HL-60 (cell line): ENCODE results near the gene MRPL49.
A peak's percentile ranks its signal among the peaks of the same experiment; 100 is the strongest.

ENCODE experiments used
- DNase-seq, 2 experiments: peaks; one replicate each; pipeline ENCODE4 v3.0.0-alpha.2; 2010 to 2020; ENCODE audit warnings: low read depth in 1 of 2, low spot score in 1 of 2
- H3K27ac ChIP-seq: fragments of 250-450 bp; sonication (Bioruptor Pico); replicated peaks from 2 replicates; pipeline ENCODE4 v1.5.1; 2020; ENCODE audit warnings: mild to moderate bottlenecking, moderate library complexity
- H3K27me3 ChIP-seq: fragments of 250-450 bp; sonication (Bioruptor Pico); 2 replicates; pipeline ENCODE4 v1.5.1; 2021; ENCODE audit warnings: mild to moderate bottlenecking, moderate library complexity; ENCODE audit not compliant: insufficient read depth, poor library complexity, severe bottlenecking
- H3K4me3 ChIP-seq: replicated peaks from 2 replicates; pipeline ENCODE4 v1.5.1; 2011; ENCODE audit warnings: mild to moderate bottlenecking, control low read depth, low read length; ENCODE audit not compliant: insufficient read depth
- GABPA ChIP-seq: IDR thresholded peaks from 2 replicates; pipeline ENCODE4 v1.6.1; 2012; ENCODE audit warnings: low read depth
- POLR2AphosphoS5 ChIP-seq: IDR thresholded peaks from 2 replicates; pipeline ENCODE4 v1.6.1; 2012; ENCODE audit warnings: low read depth
- SPI1 ChIP-seq: IDR thresholded peaks from 2 replicates; pipeline ENCODE4 v1.6.1; 2012; ENCODE audit warnings: low read depth, mild to moderate bottlenecking, borderline replicate concordance
- TF ChIP-seq, protein P1 (sequence below): IDR thresholded peaks from one replicate; pipeline ENCODE4 v1.5.1; 2011; ENCODE audit warnings: low read length, control low read depth, inconsistent platforms; ENCODE audit not compliant: insufficient read depth
- TF ChIP-seq, protein P2 (sequence below): IDR thresholded peaks from 2 replicates; pipeline ENCODE4 v1.6.1; 2012; ENCODE audit warnings: low read depth; ENCODE audit not compliant: insufficient replicate concordance

The MRPL49 gene

DNA sequence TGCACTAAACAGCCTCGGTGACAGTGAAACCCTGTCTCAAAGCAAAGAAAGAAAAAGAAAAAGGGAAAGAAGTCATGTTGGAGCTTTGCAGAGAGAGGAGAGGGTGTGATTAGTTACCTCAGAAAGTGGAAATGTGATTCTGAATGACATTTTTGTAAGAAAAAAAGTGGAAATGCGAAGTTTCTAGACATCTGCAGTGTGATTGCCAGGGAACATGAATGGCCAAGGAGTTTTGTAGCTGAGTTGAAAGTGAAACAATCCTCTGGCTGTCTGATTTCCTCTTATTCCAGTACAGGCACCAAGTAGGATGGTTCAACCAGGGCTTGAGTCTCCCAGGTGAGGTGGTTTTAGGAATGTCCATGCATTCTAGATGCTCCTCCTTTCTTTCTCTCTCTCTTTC lies 30.0 kb downstream of the MRPL49 start:
- H3K27ac ChIP-seq = peak overlapping the region; percentile 89
- no peak overlapping the region for H3K4me3 ChIP-seq
- DNase-seq = no peak
- TF ChIP-seq SPI1 = no peak
- TF ChIP-seq GABPA = no peak
- TF ChIP-seq, protein P1, sequence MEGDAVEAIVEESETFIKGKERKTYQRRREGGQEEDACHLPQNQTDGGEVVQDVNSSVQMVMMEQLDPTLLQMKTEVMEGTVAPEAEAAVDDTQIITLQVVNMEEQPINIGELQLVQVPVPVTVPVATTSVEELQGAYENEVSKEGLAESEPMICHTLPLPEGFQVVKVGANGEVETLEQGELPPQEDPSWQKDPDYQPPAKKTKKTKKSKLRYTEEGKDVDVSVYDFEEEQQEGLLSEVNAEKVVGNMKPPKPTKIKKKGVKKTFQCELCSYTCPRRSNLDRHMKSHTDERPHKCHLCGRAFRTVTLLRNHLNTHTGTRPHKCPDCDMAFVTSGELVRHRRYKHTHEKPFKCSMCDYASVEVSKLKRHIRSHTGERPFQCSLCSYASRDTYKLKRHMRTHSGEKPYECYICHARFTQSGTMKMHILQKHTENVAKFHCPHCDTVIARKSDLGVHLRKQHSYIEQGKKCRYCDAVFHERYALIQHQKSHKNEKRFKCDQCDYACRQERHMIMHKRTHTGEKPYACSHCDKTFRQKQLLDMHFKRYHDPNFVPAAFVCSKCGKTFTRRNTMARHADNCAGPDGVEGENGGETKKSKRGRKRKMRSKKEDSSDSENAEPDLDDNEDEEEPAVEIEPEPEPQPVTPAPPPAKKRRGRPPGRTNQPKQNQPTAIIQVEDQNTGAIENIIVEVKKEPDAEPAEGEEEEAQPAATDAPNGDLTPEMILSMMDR = no peak
- TF ChIP-seq, protein P2, sequence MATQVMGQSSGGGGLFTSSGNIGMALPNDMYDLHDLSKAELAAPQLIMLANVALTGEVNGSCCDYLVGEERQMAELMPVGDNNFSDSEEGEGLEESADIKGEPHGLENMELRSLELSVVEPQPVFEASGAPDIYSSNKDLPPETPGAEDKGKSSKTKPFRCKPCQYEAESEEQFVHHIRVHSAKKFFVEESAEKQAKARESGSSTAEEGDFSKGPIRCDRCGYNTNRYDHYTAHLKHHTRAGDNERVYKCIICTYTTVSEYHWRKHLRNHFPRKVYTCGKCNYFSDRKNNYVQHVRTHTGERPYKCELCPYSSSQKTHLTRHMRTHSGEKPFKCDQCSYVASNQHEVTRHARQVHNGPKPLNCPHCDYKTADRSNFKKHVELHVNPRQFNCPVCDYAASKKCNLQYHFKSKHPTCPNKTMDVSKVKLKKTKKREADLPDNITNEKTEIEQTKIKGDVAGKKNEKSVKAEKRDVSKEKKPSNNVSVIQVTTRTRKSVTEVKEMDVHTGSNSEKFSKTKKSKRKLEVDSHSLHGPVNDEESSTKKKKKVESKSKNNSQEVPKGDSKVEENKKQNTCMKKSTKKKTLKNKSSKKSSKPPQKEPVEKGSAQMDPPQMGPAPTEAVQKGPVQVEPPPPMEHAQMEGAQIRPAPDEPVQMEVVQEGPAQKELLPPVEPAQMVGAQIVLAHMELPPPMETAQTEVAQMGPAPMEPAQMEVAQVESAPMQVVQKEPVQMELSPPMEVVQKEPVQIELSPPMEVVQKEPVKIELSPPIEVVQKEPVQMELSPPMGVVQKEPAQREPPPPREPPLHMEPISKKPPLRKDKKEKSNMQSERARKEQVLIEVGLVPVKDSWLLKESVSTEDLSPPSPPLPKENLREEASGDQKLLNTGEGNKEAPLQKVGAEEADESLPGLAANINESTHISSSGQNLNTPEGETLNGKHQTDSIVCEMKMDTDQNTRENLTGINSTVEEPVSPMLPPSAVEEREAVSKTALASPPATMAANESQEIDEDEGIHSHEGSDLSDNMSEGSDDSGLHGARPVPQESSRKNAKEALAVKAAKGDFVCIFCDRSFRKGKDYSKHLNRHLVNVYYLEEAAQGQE = no peak
- TF ChIP-seq POLR2AphosphoS5 = no peak
- H3K27me3 ChIP-seq = no peaks in the 10 kb centered on the region

DNA sequence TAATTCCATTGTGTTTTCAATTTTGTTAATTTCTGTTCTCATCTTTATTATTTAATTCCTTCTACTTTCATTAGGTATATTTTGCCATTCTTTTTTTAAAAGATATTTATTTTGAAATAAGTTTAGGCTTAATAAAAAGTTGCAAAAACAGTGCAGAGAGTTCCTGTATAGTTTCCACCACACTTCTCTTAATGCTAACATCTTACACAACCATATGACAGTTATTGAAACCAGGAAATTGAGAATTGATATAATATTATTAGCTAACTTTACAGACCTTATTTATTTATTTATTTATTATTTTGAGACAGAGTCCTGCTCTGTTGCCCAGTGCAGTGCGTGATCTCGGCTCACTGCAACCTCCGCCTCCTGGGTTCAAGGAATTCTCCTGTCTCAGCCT lies 34.1 kb downstream of the MRPL49 start:
- H3K27ac ChIP-seq = peak overlapping the region; percentile 65
- H3K27me3 ChIP-seq = no peaks in the 10 kb centered on the region
- no peak overlapping the region for H3K4me3 ChIP-seq
- no peak for DNase-seq
- TF ChIP-seq GABPA (no peak), POLR2AphosphoS5 (no peak), SPI1 (no peak)
- TF ChIP-seq, protein P2 = no peak
- TF ChIP-seq, protein P1 = no peak

DNA sequence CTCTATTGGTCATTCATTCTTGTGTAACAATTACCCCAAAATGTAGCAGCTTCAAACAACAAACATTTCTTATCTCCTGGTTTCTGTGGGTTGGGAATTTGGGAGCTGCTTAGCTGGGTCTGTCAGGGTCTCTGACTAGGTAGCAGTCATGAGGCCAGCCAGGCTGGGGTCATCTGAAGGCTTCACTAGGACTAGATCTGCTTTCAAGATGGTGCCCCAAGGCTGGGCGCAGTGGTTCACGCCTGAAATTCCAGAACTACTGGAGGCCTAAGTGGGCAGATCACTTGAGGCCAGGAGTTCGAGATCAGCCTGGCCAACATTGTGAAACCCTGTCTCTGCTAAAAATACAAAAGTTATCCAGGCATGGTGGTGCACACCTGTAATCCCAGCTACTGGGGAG lies 34.8 kb downstream of the MRPL49 start:
- TF ChIP-seq, protein P2 = no peak
- TF ChIP-seq GABPA (no peak), POLR2AphosphoS5 (no peak), SPI1 (no peak)
- TF ChIP-seq, protein P1 = no peak
- H3K27me3 ChIP-seq = no peaks in the 10 kb centered on the region
- DNase-seq = no peak
- no peak overlapping the region for H3K4me3 ChIP-seq
- peak overlapping the region; percentile 65 for H3K27ac ChIP-seq
